Hematopoietic multipotent progenitor cell treated with erythropoietin and hydrocortisone succinate and interleukin-3 and kit ligand, for 8 days (in vitro differentiated cells): Measurements from ENCODE around the gene ANKRD18B.
"Not testable (repeated sequence)": the region's sequence is repeated elsewhere in the genome, so short reads cannot be mapped to it uniquely, and the experiment has no call there.

Experiments used
- DNase-seq: peaks from one replicate; pipeline ENCODE4 v3.0.0-alpha.2; 2015

The ANKRD18B gene

DNA sequence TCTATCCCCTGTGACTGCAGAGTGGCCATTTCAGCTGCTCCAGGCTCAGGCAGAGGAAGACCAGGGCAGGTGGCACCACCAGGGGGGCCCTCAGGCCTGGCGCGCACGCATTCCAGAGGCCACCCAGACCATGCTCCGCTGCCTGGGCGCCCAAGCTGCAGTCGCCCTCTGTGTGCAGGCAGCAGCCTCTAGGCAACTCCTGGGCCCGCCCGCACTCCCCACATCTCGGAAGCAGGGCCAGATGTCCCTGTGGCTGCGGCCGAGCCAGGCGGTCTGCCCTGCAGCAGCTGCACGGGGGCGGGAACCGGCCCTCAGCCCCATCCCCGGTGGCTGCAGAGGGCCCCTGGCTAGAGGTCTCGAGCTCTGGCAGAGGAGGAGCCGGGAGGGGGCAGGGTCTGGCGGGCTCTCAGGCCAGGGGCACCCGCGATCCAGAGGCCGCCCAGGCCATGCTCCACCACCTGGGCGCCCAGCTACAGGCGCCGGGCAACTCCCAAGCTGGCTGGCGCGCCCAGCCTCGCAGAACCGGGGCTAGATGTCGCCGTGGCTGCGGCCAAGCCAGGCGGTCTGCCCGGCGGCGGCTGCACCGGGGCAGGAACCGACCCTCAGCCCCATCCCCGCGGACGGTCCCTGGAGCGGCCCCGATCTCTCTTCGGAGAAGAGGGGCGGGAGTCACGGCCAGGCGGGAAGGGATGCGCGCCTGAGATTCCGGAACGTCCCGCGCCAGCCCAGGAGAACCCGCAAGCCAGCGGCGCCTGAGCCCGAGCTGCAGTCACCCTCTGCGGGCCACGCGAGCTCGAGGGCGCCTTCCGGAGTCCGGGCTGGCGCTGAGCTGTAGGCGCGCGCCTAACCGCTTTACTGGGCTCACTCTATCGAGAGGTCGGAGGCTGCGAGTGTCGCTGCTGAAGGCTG lies at the start of gene ANKRD18B:
Gene ANKRD18B (plus strand): TSS at position 855 of the 909 bp plus-strand sequence. CDS start 239 bp downstream, outside the sequence.
- peak; percentile 83 for DNase-seq

GRCh38 chr9:33475357-33475756 lies 48.7 kb upstream of the ANKRD18B start:
- no peak for DNase-seq

GRCh38 chr9:33476503-33476902 lies 47.5 kb upstream of the ANKRD18B start:
- DNase-seq = no peak

DNA sequence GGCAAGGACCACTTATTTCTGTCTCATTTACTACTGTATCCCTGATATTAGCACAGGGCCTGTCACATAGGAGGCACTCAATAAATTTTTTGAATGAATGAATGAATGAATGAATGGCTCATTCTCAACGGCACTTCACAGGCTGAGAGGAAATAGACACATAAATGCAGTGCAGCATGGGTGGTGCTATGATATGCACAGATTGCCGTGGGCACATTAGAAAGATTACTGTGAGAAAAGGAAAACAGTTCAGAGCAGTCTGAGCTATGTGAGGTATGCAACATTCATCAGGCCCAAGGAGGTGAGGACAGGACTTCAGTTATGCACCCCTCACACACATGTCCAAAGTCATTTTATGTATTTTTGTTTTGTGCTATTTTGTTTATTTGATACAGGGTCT lies 43.9 kb upstream of the ANKRD18B start:
- no peak for DNase-seq

- DNase-seq = no peak
Measured at GRCh38 chr9:33480976-33481375, 43.1 kb upstream of the ANKRD18B start.

DNA sequence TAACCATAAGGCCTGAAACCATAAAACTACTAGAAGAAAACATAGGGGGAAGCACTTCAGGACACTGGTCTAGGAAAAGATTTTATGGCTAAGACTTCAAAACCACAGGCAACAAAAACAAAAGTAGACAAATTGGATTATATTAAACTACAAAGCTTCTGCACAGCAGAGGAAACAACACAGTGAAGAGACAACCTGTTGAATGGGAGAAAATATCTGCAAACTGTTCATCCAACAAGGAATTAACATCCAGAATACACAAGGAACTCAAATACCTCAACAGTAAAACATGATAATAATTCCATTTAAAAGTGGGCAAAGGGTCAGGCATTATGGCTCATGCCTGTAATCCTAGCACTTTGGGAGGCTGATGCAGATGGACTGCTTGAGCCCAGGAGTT lies 38.7 kb upstream of the ANKRD18B start:
- DNase-seq = not testable (repeated sequence)

DNA sequence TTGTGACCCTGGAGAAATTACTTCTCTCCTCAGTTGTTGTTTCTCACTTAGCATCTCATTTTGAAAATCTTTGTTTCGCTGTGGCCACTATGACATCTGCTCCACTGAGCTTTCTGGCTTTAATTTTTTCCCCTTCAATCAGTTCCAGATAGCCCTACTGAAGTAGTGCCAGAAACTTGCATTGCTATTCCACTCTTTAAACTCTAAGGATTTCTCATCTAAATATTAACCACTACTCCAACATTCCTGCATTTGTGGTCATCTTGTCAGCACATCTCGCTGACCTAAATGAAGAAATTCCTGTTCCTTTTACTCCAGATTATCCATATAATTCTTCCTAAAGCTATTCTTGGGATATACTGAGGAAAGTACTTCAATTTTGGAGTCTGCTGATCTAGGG lies 35.0 kb upstream of the ANKRD18B start:
- DNase-seq = no peak

- DNase-seq = peak; percentile 77
Measured at GRCh38 chr9:33493819-33494218, 30.2 kb upstream of the ANKRD18B start.

DNA sequence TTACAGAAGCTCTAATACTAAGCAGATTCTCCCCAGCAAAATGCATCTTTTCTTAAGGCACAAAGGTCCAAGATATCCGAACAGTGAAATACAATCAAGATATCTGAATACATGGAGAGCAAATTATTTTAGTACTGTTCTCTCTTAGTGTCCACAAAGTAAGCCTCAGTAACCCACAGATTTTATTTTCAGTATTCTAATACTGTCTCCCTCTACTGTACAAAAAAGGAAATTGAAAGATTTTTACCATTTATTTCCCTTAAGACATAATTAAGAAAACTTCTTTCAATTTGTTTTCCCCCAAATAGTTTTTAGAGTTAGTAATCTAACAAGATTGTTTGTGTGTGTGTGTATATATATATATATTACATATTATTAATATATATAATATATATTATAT lies 25.7 kb upstream of the ANKRD18B start:
- DNase-seq = peak; percentile 57

GRCh38 chr9:33506626-33507370 lies 17.3 kb upstream of the ANKRD18B start:
- DNase-seq = no peak

DNA sequence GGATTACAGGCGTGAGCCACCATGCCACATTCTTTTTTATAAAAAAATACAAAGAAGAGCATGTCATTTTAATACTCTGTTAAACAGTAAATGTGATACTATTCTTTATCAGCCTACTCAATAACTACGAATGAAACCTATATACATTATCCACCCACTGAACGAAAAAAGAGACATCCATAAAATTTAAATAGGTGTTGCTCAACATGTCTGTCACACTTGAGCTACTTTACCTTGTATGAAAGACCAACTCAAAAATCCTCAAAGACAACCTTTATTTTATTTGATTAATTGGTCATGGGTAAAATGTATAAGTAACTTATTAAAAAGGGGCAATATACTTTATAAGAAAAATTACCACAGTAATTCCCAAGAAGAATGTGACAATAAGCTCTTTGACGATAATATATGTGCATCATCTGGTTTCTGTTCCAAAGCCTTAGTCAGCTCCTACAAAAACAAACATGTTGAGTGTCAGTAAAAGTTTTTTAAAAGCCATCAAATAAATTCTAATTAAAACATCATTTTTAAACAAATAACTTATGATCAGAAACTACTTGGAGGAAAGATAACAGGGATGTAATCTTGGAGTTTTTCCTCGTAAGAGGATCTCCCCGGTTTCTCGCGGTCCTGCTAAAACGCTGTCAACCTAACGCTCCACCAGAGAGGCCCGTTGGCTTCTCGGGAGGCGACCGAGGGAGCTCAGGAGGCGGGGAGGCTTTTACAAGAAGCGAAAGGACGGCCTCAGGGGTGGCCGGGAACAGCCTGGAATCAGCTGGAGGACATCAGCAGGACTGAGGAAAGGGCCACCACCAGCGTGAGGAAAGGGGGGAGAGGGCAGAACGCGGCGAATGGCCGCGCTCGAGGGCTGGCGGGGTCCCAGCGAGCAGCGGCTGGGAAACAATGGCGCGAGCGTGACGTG lies 13.5 kb upstream of the ANKRD18B start:
- DNase-seq = peak; percentile 76

DNA sequence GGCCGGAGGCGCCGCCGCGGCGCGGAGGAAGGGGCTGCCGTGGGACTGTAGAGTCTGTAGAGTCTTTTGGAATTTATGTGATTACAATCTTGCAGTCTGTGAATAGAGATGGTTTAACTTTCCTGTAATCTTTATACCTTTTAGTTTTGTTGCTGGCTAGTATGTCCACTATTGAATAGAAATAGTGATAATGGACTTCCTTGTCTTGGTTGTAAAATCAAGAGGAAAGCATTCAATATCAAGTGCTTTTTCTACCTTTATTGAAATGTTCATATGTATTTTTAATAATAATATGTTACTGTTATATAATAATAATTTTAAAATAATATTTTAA lies 12.9 kb upstream of the ANKRD18B start:
- not testable (repeated sequence) for DNase-seq

DNA sequence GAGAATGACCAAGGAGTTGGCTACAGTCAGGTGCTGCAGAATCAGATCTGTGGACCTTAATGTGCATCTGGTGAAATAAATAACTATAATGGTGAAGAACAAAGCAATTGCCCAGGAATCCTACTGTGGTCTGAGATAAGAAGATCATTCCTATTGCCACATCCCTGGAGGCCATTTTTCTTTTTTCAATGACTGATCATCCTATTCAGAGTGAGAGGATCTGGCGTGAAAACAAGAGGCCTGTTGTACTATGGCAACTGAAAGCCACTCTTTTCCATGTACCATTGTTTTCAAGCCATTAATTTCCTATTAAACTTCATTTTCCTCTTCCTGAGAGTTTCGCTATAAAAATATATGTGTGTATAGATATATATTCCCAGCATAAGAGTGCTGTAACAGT lies 11.5 kb upstream of the ANKRD18B start:
- not testable (repeated sequence) for DNase-seq

DNA sequence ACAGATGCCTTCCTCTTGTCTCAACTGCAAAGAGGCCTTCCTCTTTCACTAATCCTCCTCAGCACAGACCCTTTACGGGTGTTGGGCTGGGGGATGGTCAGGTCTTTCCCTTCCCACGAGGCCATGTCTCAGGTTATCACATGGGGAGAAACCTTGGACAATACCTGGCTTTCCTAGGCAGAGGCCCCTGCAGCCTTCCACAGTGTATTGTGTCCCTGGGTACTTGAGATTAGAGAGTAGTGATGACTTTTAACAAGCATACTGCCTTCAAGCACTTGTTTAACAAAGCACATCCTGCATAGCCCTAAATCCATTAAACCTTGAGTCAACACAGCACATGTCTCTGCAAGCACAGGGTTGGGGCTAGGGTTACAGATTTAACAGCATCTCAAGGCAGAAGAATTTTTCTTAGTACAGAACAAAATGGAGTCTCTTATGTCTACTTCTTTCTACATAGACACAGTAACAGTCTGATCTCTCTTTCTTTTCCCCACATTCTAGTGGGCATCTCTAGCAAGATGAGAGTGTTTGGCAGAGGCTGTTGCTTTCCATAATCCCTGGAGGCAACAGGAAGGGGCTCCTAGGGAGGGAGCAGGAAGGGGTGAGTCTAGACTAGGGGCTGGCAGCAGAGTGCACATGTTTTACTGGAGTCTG lies 8.6 kb upstream of the ANKRD18B start:
- DNase-seq = not testable (repeated sequence)

DNA sequence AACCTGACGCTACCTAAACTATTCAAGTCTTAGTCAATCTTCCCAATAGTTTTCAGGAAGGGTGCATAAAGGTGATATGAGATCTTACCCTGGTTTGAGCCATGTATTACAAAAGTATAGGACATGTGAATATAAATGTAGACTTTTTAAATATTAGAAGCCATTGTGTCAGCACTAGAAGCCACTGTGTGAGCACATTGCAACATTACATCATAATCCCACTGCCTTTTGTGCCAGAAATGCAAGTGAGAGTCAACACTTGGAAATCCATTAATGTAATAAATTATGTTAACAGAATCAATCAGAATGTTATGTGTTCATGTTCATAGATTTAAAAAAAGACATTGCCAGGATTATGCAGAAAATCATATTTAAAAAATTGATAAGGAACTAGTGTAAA lies 7.7 kb upstream of the ANKRD18B start:
- DNase-seq = not testable (repeated sequence)

DNA sequence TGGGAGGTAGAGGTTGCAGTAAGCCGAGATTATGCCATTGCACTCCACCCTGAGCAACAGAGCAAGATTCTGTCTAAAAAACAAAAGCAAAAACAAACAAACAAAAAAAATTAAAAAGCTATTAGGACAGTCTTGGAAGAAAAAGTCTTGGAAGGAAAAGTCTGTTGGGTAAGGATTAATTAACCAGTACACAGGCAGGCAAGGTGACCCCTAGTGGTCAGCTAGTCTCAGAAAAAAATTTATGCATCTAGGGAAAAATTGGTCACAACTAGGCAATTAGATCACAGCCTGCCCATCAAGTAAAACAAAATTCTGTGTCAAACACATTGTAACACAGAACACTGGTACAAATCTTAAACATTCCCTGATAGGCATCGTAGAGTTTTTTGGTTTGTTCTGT lies 6.7 kb upstream of the ANKRD18B start:
- peak; percentile 77 for DNase-seq

DNA sequence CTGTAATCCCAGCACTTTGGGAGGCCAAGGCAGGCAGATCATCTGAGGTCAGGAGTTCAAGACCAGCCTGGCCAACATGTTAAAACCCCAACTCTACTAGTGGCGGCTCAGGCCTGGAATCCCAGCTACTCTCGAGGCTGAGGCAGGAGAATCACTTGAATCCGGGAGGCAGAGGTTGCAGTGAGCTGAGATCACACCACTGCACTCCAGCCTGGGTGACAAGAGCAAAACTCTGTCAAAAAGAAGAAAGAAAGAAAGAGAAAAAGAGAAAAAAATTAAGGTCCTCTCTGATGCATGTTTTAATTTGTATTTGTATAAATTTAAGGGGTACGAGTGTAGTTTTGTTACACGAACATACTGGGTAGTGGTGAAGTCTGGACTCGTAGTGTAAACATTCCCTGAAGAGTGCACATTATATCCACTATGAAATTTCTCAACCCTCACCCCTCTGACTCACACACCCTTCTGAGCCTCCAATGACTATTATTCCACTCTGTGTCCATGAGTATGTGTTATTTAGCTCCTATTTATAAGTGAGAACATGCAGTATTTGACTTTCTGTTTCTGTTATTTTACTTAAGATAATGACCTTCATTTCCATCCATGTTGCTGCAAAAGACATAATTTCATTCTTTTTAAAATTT lies 6.0 kb upstream of the ANKRD18B start:
- not testable (repeated sequence) for DNase-seq

GRCh38 chr9:33521861-33522260 lies 2.2 kb upstream of the ANKRD18B start:
- not testable (repeated sequence) for DNase-seq

GRCh38 chr9:33524306-33524947 lies 376 bp downstream of the ANKRD18B start:
- DNase-seq = peak; percentile 52

DNA sequence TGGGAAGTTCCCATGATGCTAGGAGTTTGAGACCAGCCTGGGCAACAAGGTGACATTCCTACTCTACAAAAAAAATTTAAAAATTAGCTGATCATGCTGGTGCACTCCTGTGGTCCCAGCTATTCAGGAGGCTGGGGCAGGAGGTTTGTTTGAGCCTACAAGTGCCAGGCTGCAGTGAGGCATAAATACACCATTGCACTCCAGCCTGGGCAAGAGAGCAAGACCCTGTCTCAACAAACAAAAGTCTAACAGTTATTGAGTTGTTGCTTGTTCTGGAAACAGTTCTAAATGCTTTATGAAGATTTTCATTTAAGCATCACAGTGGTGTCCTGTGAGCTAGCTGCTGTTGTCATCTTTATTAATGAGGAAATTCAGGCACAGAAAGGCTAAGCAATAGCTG lies 4.0 kb downstream of the ANKRD18B start:
- DNase-seq = not testable (repeated sequence)

DNA sequence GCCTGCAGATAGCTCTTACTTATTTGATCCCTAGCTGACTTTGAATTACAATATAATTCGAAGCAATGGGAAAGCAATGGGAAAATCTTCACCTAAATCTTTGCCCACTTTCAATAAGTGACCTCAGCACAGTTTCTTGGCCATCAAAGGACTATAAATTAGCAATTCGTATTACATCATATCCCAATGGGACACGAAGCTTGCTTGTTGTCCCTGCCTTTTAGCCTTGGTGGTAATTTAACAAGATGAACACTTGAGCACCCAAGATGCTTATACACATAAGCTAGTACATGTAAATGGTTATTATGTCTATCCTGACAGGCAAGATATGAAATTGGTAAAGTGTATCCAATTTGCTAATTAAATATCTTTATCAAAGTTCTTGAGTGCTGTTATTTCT lies 9.9 kb downstream of the ANKRD18B start:
- DNase-seq = not testable (repeated sequence)
